MCF 10A (cell line): Measurements from ENCODE around the gene EXOC6B. TPM values are rescaled to one million over a fixed set of nuclear protein-coding genes. Genes with fewer than 3 reads are reported as not detected.

Experiments
- BruUV-seq: library from RNA; stranded (reverse); fragments of 400-500 nt; replicated peaks from 2 replicates; lab custom pipeline; 2021; lab: Mats Ljungman, UMichigan
- CTCF ChIA-PET: fragments of 300-600 bp; sonication (Branson Sonifier 250); formaldehyde crosslinking; extraction: SDS; loops from one replicate; lab custom pipeline; 2021; ENCODE audit warnings: antibody characterized with exemption, inconsistent platforms; lab: Yijun Ruan, JAX
- POLR2A ChIA-PET: fragments of 300-600, 350-650 bp; sonication (Branson Sonifier 250); formaldehyde crosslinking; extraction: SDS; loops from one replicate; lab custom pipeline; 2020; ENCODE audit warnings: antibody characterized with exemption, inconsistent platforms; lab: Yijun Ruan, JAX
- DNase-seq: peaks from one replicate; pipeline ENCODE4 v3.0.0-alpha.2; 2018; ENCODE audit not compliant: unreplicated experiment
- H3K27ac Mint-ChIP-seq: one replicate; pipeline ENCODE4 v1.8.0; 2022; ENCODE audit warnings: mild to moderate bottlenecking, low read depth, mixed read lengths; ENCODE audit not compliant: unreplicated experiment
- H3K27me3 Mint-ChIP-seq: one replicate; pipeline ENCODE4 v1.8.0; 2022; ENCODE audit warnings: mixed read lengths; ENCODE audit not compliant: insufficient read depth, unreplicated experiment
- H3K36me3 Mint-ChIP-seq: one replicate; pipeline ENCODE4 v1.8.0; 2022; ENCODE audit warnings: mild to moderate bottlenecking, moderate library complexity, mixed read lengths; ENCODE audit not compliant: insufficient read depth, unreplicated experiment
- H3K4me1 Mint-ChIP-seq: one replicate; pipeline ENCODE4 v1.8.0; 2022; ENCODE audit warnings: mixed read lengths; ENCODE audit not compliant: insufficient read depth, unreplicated experiment
- H3K4me3 Mint-ChIP-seq: one replicate; pipeline ENCODE4 v1.8.0; 2022; ENCODE audit warnings: mild to moderate bottlenecking, moderate library complexity, mixed read lengths; ENCODE audit not compliant: unreplicated experiment
- H3K9me3 Mint-ChIP-seq: one replicate; pipeline ENCODE4 v1.8.0; 2022; ENCODE audit warnings: mixed read lengths; ENCODE audit not compliant: unreplicated experiment
- intact Hi-C: fragments of 100-400 bp; cut with micrococcal nuclease; formaldehyde crosslinking; loops from 2 replicates; pipeline ENCODE4 v1.14.1; 2022
- total RNA-seq: library from RNA; stranded (reverse); gene quantifications from 2 replicates; pipeline ENCODE4 v1.2.3, GENCODE V29; 2022
- TF ChIP-seq, protein P1 (sequence below): fragments of 200-600 bp; IDR thresholded peaks from one replicate; pipeline ENCODE4 v1.8.0; 2022; ENCODE audit warnings: antibody characterized with exemption, mild to moderate bottlenecking; ENCODE audit not compliant: unreplicated experiment

Gene EXOC6B
- total RNA-seq, 1 experiment from 2014 or later: 24.7 TPM

DNA sequence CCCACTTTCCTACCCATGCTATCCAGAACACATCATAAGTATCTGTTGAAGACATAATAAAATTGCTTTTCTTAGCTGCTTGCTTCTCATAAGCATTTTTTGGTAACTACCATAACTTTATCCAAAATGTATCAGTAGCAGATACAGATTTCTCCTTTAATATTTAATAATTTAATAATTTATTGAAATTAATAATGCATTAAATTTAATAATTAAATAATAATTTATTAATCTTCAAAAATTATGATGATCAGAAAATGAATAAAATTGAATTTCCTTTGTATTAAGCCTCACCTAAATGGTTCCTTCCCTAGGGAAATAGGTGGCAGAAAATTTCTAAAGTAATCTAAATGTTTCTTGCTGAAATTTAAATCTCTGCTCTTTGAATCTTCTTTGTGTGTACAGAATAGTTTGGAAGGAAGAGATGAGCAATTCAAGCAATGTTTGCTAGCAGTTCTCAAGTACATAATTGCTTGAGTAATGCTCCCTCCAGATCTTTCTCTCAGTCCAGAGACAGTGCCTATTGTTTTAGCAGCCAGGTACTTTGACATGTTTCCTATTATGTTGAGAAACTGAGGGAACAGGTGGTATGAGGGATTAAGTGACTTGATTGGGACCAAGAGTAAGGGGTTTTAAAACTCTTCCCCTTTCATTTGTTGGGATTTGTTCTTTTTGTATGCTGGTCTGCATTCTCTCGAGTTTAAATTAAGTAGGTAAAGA, 555.1 kb downstream of the EXOC6B start:
- no peaks in the 10 kb centered on the region for H3K27me3 Mint-ChIP-seq
- H3K4me3 Mint-ChIP-seq: no peak overlapping the region

DNA sequence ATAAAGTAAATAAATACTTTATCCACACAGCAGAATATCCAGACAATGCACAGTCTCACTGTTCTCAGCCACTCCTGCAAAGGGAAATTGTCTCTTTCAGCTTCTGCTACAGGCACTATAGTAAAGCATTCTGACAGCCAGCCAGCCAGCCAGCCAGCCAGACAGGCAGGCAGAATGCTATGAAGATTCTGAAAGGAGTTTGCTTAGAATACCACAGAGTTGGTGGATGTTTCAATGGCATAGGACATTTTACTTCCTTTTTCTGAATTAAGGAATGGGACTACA, 562.1 kb downstream of the EXOC6B start:
- no peaks in the 10 kb centered on the region for H3K36me3 Mint-ChIP-seq

More for the DNA sequence above, 555.1 kb downstream of the EXOC6B start:
- no peak for DNase-seq
- Mint-ChIP-seq H3K9me3 (no peaks in the 10 kb centered on the region), H3K27ac (no peak overlapping the region), H3K36me3 (no peaks in the 10 kb centered on the region), H3K4me1 (peaks cover 10% of the 10 kb centered on the region)
- CTCF ChIA-PET: no interaction called here
- TF ChIP-seq, protein P1, sequence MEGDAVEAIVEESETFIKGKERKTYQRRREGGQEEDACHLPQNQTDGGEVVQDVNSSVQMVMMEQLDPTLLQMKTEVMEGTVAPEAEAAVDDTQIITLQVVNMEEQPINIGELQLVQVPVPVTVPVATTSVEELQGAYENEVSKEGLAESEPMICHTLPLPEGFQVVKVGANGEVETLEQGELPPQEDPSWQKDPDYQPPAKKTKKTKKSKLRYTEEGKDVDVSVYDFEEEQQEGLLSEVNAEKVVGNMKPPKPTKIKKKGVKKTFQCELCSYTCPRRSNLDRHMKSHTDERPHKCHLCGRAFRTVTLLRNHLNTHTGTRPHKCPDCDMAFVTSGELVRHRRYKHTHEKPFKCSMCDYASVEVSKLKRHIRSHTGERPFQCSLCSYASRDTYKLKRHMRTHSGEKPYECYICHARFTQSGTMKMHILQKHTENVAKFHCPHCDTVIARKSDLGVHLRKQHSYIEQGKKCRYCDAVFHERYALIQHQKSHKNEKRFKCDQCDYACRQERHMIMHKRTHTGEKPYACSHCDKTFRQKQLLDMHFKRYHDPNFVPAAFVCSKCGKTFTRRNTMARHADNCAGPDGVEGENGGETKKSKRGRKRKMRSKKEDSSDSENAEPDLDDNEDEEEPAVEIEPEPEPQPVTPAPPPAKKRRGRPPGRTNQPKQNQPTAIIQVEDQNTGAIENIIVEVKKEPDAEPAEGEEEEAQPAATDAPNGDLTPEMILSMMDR: no peak
- intact Hi-C loops: no loop called here
- no TSS peak for BruUV-seq
- POLR2A ChIA-PET: no interaction called here

DNA sequence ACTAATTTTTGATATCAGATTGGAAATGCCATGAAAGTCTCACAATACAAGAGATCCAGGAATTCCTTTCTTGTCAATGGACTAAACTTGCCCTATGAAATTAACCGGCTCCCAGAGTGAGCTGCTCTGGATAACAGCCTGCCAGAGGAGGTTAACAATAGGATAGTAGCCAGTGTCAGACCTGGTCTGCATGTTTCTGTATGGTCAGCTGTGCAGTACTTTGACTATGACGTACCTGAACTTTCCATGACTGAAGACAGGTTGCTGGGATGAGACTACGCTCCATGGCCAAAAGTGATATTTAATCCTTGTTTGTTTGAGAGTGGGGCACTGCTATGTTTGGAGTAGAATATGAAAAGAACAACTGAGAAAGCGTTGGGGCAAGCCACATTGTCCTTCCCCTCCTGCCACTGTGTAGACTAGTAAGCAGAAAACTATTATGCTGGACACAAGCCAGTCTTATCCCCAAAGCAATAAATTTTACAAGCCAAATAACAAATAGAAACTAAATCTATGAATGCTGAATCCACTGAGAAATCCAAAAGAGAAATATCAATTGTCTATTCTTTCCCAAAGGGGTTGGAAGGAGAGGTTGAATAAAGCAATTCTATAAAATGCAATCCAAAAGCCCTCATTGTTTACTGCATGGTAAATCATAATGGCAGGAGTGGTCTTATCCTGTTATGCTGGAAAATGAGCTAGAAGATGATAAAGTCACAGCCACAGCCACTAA, 562.6 kb downstream of the EXOC6B start:
- Mint-ChIP-seq H3K27ac (no peak overlapping the region), H3K36me3 (no peaks in the 10 kb centered on the region), H3K9me3 (no peaks in the 10 kb centered on the region), H3K4me3 (no peak overlapping the region), H3K4me1 (no peaks in the 10 kb centered on the region), H3K27me3 (no peaks in the 10 kb centered on the region)
- CTCF ChIA-PET: interaction anchor here (0.6 to 0.7 kb wide), 2 partner anchors 48 to 894 kb away, joined by 3 read pairs; no protein-coding TSS in a partner anchor
- no TSS peak for BruUV-seq
- intact Hi-C loops: no loop called here
- POLR2A ChIA-PET: no interaction called here
- no peak for DNase-seq
- TF ChIP-seq, protein P1: no peak

More for the DNA sequence above, 562.1 kb downstream of the EXOC6B start:
- ChIA-PET CTCF (interaction anchor here (0.7 kb wide), 1 partner anchor 49 kb away, joined by 3 read pairs; no protein-coding TSS in a partner anchor), POLR2A (no interaction called here)
- DNase-seq: no peak
- TF ChIP-seq, protein P1: no peak
- no peak overlapping the region for H3K4me3 Mint-ChIP-seq
- intact Hi-C loops: no loop called here
- no TSS peak for BruUV-seq
- no peaks in the 10 kb centered on the region for H3K27me3 Mint-ChIP-seq
- H3K27ac Mint-ChIP-seq: no peak overlapping the region
- no peaks in the 10 kb centered on the region for H3K4me1 Mint-ChIP-seq
- no peaks in the 10 kb centered on the region for H3K9me3 Mint-ChIP-seq

DNA sequence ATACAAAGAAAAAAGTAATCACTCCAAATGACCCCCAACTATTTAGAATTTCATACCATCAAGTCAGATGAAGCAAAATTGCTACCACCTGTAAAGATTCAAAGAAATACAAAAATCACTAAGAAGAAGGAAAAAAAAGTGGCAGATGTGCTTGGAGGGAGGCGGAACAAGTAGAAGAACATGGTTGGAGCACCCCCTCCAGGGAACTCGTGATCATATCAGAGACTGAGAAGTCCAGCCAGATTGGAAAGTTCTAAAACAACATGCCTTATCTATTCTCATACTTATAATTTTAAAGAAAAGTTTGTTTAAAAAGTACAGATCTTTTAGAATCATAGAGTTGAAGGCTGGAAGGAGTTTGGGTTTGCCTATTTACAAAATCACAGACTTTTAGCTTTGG, 564.8 kb downstream of the EXOC6B start:
- Mint-ChIP-seq H3K27ac (no peak overlapping the region), H3K27me3 (no peaks in the 10 kb centered on the region), H3K9me3 (no peaks in the 10 kb centered on the region), H3K36me3 (no peaks in the 10 kb centered on the region), H3K4me1 (no peaks in the 10 kb centered on the region), H3K4me3 (no peak overlapping the region)
- intact Hi-C loops: no loop called here
- DNase-seq: peak; percentile 3
- ChIA-PET POLR2A (no interaction called here), CTCF (no interaction called here)
- TF ChIP-seq, protein P1: no peak
- no TSS peak for BruUV-seq
